ENCODE results near the gene COL9A2. TPM values are rescaled to one million over a fixed set of nuclear protein-coding genes. Genes with fewer than 3 reads are reported as not detected.
"Not testable (repeated sequence)": the region's sequence is repeated elsewhere in the genome, so short reads cannot be mapped to it uniquely, and the experiment has no call there.

COL9A2 gene
- polyA plus RNA-seq, 1 donor from 2014 or later: 2.3 TPM

DNA sequence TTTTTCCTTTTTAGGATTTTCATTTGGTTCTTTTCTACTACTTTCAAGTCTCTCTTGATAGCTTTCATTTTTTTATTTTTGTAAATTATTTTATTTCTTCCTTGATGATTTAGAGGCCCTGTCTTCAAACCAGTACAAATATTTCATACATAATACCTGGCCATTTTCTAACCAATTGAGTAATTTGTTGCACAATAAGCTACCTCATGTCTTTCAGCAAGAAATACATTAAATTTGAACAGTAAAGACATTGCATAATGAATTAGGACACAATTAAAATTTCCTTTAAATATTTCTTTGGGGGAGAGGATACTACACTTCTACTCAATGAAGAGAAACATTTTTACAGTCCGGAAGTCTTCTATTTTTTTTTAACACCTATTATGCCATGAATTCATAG lies 15.6 kb upstream of the COL9A2 start:
- no peak overlapping the region for H3K4me3 ChIP-seq (ENCODE audit: low read length)
- no peaks in the 10 kb centered on the region for H3K27me3 ChIP-seq (ENCODE audit: insufficient read depth, low read depth, low read length)
- no peak overlapping the region for H3K4me2 ChIP-seq (ENCODE audit: low read length)
- H2AFZ ChIP-seq (ENCODE audit: low read depth, low read length): no peak overlapping the region
- no peaks in the 10 kb centered on the region for H3K9me3 ChIP-seq (ENCODE audit: low read length)
- no peaks in the 10 kb centered on the region for H4K20me1 ChIP-seq (ENCODE audit: insufficient read depth)
- H3K79me2 ChIP-seq (replicated peaks; ENCODE audit: insufficient read depth, low read length): no peaks in the 10 kb centered on the region
- no peaks in the 10 kb centered on the region for H3K36me3 ChIP-seq (ENCODE audit: insufficient read depth, low read length)
- no peak overlapping the region for H3K9ac ChIP-seq (ENCODE audit: low read length)
- no peak for TF ChIP-seq RAD21 (conservative IDR thresholded peaks at IDR 0.05)
- no peak overlapping the region for H3K27ac ChIP-seq (ENCODE audit: low read length)
- no peaks in the 10 kb centered on the region for H3K9me2 ChIP-seq (ENCODE audit: insufficient read depth, low read length)
- no peaks in the 10 kb centered on the region for H3F3A ChIP-seq (ENCODE audit: insufficient read depth, low read length, poor library complexity, severe bottlenecking)

DNA sequence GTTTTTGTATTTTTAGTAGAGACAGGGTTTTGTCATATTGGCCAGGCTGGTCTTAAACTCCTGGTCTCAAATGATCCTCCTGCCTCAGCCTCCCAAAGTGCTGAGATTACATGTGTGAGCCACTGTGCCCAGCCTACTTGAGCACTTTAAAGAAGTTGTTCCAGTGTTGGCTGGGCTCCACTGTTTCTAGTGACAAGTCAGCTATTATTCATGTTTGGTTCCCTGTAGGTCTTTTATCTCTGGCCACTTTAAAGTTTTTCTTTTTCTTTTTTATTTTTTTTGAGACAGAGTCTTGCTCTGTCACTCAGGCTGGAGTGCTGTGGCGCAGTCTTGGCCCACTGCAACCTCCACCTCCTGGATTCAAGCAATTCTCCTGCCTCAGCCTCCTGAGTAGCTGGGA lies 14.3 kb upstream of the COL9A2 start:
- H3F3A ChIP-seq (ENCODE audit: insufficient read depth, low read length, poor library complexity, severe bottlenecking); H3K9me3 ChIP-seq (ENCODE audit: low read length); H3K27me3 ChIP-seq (ENCODE audit: insufficient read depth, low read depth, low read length); H3K4me2 ChIP-seq (ENCODE audit: low read length); H3K4me3 ChIP-seq (ENCODE audit: low read length); H3K79me2 ChIP-seq (replicated peaks; ENCODE audit: insufficient read depth, low read length); H2AFZ ChIP-seq (ENCODE audit: low read depth, low read length); H3K36me3 ChIP-seq (ENCODE audit: insufficient read depth, low read length); H3K9ac ChIP-seq (ENCODE audit: low read length); H3K9me2 ChIP-seq (ENCODE audit: insufficient read depth, low read length); H4K20me1 ChIP-seq (ENCODE audit: insufficient read depth); H3K27ac ChIP-seq (ENCODE audit: low read length): not testable (repeated sequence)

DNA sequence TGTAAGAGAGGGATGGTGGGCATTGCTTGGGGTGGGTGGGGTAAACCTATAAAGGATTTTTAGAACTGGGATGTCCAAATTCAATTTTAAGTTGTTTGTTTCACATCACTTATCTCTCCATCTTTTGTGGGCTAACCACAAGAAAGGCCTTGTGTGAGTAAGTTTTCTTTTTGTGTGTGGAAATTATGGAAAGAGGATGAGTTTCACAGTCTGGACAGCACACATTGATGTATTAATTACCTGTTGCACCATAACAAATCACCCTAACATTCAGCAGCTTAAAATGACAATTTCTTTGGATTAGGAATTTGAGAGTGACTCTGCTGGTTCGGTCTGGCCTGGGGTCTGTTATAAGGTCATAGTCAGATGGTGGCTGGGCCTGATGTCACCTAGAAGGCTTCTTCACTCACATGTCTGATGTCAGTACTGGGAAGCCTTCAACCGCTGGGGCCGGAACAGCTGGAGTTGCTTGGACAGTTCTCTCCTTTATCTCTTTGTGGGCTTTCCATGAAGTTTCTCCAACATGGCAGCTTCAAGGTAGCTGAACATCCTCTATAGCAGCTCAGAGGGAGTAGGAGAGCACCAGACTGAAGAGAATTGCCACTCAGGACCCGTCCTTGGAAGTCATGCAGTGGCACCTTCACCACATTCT lies 2.0 kb upstream of the COL9A2 start:
- no peak overlapping the region for H3K4me2 ChIP-seq (ENCODE audit: low read length)
- no peak overlapping the region for H3K9ac ChIP-seq (ENCODE audit: low read length)
- no peaks in the 10 kb centered on the region for H3K36me3 ChIP-seq (ENCODE audit: insufficient read depth, low read length)
- peaks cover 43% of the 10 kb centered on the region for H3K27me3 ChIP-seq (ENCODE audit: insufficient read depth, low read depth, low read length)
- no peaks in the 10 kb centered on the region for H3K9me2 ChIP-seq (ENCODE audit: insufficient read depth, low read length)
- TF ChIP-seq TAF1 (IDR thresholded peaks at IDR 0.05; ENCODE audit: low read depth) (no peak), EZH2 (IDR thresholded peaks at IDR 0.05; ENCODE audit: borderline replicate concordance, insufficient read depth, low read length, poor library complexity, severe bottlenecking) (no peak), MXI1 (conservative IDR thresholded peaks at IDR 0.05; ENCODE audit: poor library complexity, severe bottlenecking) (no peak), RAD21 (conservative IDR thresholded peaks at IDR 0.05) (no peak), SMC3 (conservative IDR thresholded peaks at IDR 0.05; ENCODE audit: poor library complexity) (no peak), EP300 (conservative IDR thresholded peaks at IDR 0.05; ENCODE audit: poor library complexity, severe bottlenecking) (no peak), POLR2AphosphoS5 (IDR thresholded peaks at IDR 0.05) (no peak)
- TF ChIP-seq, protein P1, sequence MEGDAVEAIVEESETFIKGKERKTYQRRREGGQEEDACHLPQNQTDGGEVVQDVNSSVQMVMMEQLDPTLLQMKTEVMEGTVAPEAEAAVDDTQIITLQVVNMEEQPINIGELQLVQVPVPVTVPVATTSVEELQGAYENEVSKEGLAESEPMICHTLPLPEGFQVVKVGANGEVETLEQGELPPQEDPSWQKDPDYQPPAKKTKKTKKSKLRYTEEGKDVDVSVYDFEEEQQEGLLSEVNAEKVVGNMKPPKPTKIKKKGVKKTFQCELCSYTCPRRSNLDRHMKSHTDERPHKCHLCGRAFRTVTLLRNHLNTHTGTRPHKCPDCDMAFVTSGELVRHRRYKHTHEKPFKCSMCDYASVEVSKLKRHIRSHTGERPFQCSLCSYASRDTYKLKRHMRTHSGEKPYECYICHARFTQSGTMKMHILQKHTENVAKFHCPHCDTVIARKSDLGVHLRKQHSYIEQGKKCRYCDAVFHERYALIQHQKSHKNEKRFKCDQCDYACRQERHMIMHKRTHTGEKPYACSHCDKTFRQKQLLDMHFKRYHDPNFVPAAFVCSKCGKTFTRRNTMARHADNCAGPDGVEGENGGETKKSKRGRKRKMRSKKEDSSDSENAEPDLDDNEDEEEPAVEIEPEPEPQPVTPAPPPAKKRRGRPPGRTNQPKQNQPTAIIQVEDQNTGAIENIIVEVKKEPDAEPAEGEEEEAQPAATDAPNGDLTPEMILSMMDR (IDR thresholded peaks at IDR 0.05; ENCODE audit: poor library complexity, severe bottlenecking): no peak
- TF ChIP-seq, protein P2, sequence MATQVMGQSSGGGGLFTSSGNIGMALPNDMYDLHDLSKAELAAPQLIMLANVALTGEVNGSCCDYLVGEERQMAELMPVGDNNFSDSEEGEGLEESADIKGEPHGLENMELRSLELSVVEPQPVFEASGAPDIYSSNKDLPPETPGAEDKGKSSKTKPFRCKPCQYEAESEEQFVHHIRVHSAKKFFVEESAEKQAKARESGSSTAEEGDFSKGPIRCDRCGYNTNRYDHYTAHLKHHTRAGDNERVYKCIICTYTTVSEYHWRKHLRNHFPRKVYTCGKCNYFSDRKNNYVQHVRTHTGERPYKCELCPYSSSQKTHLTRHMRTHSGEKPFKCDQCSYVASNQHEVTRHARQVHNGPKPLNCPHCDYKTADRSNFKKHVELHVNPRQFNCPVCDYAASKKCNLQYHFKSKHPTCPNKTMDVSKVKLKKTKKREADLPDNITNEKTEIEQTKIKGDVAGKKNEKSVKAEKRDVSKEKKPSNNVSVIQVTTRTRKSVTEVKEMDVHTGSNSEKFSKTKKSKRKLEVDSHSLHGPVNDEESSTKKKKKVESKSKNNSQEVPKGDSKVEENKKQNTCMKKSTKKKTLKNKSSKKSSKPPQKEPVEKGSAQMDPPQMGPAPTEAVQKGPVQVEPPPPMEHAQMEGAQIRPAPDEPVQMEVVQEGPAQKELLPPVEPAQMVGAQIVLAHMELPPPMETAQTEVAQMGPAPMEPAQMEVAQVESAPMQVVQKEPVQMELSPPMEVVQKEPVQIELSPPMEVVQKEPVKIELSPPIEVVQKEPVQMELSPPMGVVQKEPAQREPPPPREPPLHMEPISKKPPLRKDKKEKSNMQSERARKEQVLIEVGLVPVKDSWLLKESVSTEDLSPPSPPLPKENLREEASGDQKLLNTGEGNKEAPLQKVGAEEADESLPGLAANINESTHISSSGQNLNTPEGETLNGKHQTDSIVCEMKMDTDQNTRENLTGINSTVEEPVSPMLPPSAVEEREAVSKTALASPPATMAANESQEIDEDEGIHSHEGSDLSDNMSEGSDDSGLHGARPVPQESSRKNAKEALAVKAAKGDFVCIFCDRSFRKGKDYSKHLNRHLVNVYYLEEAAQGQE (IDR thresholded peaks at IDR 0.05; ENCODE audit: borderline replicate concordance): no peak
- H3K27ac ChIP-seq (ENCODE audit: low read length): no peak overlapping the region
- H3F3A ChIP-seq (ENCODE audit: insufficient read depth, low read length, poor library complexity, severe bottlenecking): no peaks in the 10 kb centered on the region
- H3K79me2 ChIP-seq (replicated peaks; ENCODE audit: insufficient read depth, low read length): no peaks in the 10 kb centered on the region
- no peaks in the 10 kb centered on the region for H3K9me3 ChIP-seq (ENCODE audit: low read length)
- no peak overlapping the region for H3K4me3 ChIP-seq (ENCODE audit: low read length)
- no peak overlapping the region for H2AFZ ChIP-seq (ENCODE audit: low read depth, low read length)
- no peaks in the 10 kb centered on the region for H4K20me1 ChIP-seq (ENCODE audit: insufficient read depth)

Data from neural cell (in vitro differentiated cells).